Activated effector memory CD4-positive, alpha-beta T cell treated with Interleukin-2 at 50 U/mL for 16 hours (primary cell): ENCODE data around the gene IKZF3.
"Not testable (repeated sequence)": the region's sequence is repeated elsewhere in the genome, so short reads cannot be mapped to it uniquely, and the experiment has no call there.

ENCODE experiments used
- DNase-seq: peaks from one replicate; pipeline ENCODE4 v3.0.0-alpha.2; 2020

IKZF3 gene

GRCh38 chr17:39777534-39778365 is 86.4 kb downstream of the IKZF3 start:
- no peak for DNase-seq

GRCh38 chr17:39776252-39776651 is 87.9 kb downstream of the IKZF3 start:
- DNase-seq, result no peak

DNA sequence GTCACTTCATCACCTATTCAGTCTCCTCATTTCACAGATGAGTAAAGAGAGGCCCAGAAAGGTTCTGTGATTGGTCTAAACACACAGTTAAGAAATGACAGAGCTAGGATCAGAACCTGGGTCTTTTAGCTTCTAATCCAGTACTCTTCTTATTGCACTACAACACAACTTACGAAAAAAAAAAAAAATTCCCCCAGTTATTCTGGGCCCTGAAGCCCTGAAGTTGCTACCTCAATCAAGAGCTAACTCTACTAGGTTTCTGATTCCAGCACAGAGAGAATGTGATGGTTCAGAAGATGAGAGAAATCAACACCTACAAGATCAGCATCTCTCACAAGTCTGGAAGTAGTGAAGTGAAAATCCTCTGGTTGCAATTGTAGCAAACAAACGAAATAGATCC is 89.1 kb downstream of the IKZF3 start:
- no peak for DNase-seq

- no peak for DNase-seq
Observed at GRCh38 chr17:39774047-39774446, 90.1 kb downstream of the IKZF3 start.

GRCh38 chr17:39772987-39773934 is 90.9 kb downstream of the IKZF3 start:
- DNase-seq, result no peak

GRCh38 chr17:39772415-39772814 is 91.7 kb downstream of the IKZF3 start:
- DNase-seq, result no peak

GRCh38 chr17:39769974-39770587 is 94.0 kb downstream of the IKZF3 start:
- peak; percentile 43 for DNase-seq

GRCh38 chr17:39767147-39767546 is 97.0 kb downstream of the IKZF3 start:
- DNase-seq, result no peak

- no peak for DNase-seq
Observed at GRCh38 chr17:39765766-39766165, 98.3 kb downstream of the IKZF3 start.

DNA sequence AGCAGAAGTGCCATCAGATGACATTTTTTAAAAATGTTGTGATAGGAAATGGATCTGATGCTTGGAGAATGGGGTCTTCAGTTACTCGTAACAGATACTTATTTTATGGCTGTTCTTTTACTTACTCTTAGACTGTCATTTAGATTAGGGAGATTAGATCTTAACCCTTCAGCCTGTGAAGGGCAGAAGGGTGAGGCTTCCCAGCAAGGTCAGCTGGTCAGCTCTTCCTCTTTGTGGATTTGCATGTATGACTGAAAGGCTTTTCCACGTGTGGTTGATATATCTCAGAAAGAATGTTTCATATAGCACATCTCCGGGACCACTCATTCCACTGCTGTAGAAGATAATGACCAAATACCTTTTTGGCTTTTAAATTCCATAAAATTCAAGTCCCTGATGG is 98.9 kb downstream of the IKZF3 start:
- DNase-seq, result no peak

- not testable (repeated sequence) for DNase-seq
Observed at GRCh38 chr17:39764171-39764570, 99.9 kb downstream of the IKZF3 start.

- no peak for DNase-seq
Observed at GRCh38 chr17:39763051-39763820, 100.9 kb downstream of the IKZF3 start.

- no peak for DNase-seq
Observed at GRCh38 chr17:39761861-39762496, 102.1 kb downstream of the IKZF3 start.

DNA sequence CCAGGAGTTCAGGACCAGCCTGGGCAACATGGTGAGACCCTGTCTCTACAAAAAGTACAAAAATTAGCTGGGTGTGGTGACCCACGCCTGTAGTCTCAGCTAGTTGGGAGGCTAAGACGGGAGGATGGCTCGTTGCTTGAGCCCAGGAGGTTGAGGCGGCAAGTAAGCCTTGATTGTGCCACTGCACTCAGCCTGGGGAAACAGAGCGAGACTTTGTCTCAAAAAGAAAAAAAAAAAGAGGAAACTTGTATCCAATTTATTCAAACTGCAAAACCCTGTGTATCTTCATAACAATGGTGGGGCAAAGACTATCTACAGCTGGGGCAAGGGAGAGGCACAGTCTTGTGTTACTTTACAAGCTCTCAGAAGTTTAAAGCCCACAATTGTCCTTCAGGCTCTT is 104.9 kb downstream of the IKZF3 start:
- no peak for DNase-seq

DNA sequence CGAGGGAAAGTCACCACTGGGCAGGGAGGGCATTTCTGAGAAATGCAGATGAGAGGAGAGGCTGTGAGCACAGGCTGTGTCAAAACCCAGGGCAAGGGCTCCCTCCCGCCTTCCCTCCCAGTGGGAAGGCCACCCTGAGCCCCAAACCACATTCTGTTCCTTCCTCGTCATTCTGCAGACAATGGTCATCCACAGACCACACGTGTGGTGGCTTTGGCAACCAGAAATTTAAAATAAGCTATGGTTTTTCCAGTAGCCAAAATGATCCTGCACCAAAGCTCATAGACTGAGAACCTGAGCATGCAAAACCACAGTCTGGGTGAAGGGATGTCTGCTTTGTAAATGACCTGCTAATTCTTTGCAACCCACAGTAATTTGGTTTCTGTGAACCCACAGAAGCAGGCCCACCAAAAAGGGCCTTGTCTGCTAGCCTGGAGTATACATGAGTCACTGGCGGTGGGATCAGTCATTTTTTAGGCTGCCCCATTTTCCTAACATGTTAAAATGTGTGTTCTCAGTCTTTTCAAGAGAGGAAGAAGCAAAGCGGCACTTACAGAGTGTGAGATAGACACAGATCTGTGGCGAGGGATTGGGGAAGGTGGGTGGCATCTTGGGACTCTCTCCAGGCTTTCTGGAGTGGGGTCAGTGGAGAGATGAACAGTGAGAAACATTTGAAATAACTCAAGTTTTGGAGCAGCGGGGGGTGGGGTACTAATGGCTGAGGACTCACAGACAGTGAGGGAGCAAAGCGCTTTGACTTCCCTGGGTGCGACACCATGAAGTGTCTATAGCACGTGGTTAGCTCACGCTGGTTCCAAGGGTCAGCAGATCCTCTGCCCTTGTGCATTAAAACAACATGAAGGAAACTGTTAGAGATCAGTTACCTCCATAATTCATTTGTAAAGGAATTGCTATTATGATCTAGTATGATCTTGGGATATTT is 105.9 kb downstream of the IKZF3 start:
- DNase-seq, result peak; percentile 35

GRCh38 chr17:39757176-39757662 is 106.9 kb downstream of the IKZF3 start:
- no peak for DNase-seq

- DNase-seq, result no peak
Observed at GRCh38 chr17:39756380-39757079, 107.6 kb downstream of the IKZF3 start.

GRCh38 chr17:39755554-39756379 is 108.3 kb downstream of the IKZF3 start:
- peak; percentile 37 for DNase-seq

GRCh38 chr17:39754958-39755553 is 109.1 kb downstream of the IKZF3 start:
- DNase-seq, result no peak
